Osteocyte (in vitro differentiated cells): ENCODE results near the gene MRPS15. TPM values are rescaled to one million over a fixed set of nuclear protein-coding genes. Genes with fewer than 3 reads are reported as not detected.

Experiments
- DNase-seq: peaks from one replicate; pipeline ENCODE4 v3.0.0; 2021; ENCODE audit warnings: mixed read lengths; ENCODE audit not compliant: unreplicated experiment; ENCODE audit errors: extremely low spot score
- H3K27ac Mint-ChIP-seq: one replicate; pipeline ENCODE4 v1.8.0; 2021; ENCODE audit warnings: mild to moderate bottlenecking, mixed read lengths; ENCODE audit not compliant: unreplicated experiment
- H3K27me3 Mint-ChIP-seq: one replicate; pipeline ENCODE4 v1.8.0; 2021; ENCODE audit warnings: mixed read lengths; ENCODE audit not compliant: unreplicated experiment
- H3K36me3 Mint-ChIP-seq: one replicate; pipeline ENCODE4 v1.8.0; 2021; ENCODE audit warnings: mixed read lengths; ENCODE audit not compliant: unreplicated experiment
- H3K4me1 Mint-ChIP-seq: one replicate; pipeline ENCODE4 v1.8.0; 2021; ENCODE audit warnings: mixed read lengths; ENCODE audit not compliant: unreplicated experiment
- H3K4me3 Mint-ChIP-seq: one replicate; pipeline ENCODE4 v1.8.0; 2021; ENCODE audit warnings: mild to moderate bottlenecking, moderate library complexity, mixed read lengths; ENCODE audit not compliant: unreplicated experiment
- H3K9me3 Mint-ChIP-seq: one replicate; pipeline ENCODE4 v1.8.0; 2021; ENCODE audit warnings: mixed read lengths; ENCODE audit not compliant: unreplicated experiment
- CTCF ChIP-seq: fragments of 200-600 bp; sonication (generic); IDR thresholded peaks from 2 replicates; pipeline ENCODE4 v1.5.0; 2021; ENCODE audit warnings: antibody characterized with exemption, mild to moderate bottlenecking, moderate library complexity
- total RNA-seq: library from RNA; stranded (reverse); gene quantifications from 2 replicates; pipeline ENCODE4 v1.2.1, GENCODE V29; 2021

Gene MRPS15
- total RNA-seq, 1 donor from 2014 or later = 64.4 TPM

GRCh38 chr1:36448530-36449056, 15.6 kb downstream of the MRPS15 start:
- H3K4me3 Mint-ChIP-seq = peak overlapping the region; percentile 84
- peak overlapping the region; percentile 95 for H3K27ac Mint-ChIP-seq
- no peak for DNase-seq
- no peaks in the 10 kb centered on the region for H3K27me3 Mint-ChIP-seq
- H3K4me1 Mint-ChIP-seq = peaks cover 21% of the 10 kb centered on the region
- no peaks in the 10 kb centered on the region for H3K9me3 Mint-ChIP-seq
- no peaks in the 10 kb centered on the region for H3K36me3 Mint-ChIP-seq
- TF ChIP-seq CTCF = no peak

- no peak for DNase-seq
- no peak for TF ChIP-seq CTCF
- Mint-ChIP-seq H3K4me1 (peaks cover 21% of the 10 kb centered on the region), H3K27ac (no peak overlapping the region), H3K27me3 (no peaks in the 10 kb centered on the region), H3K9me3 (no peaks in the 10 kb centered on the region), H3K36me3 (no peaks in the 10 kb centered on the region), H3K4me3 (no peak overlapping the region)
These were observed 16.7 kb downstream of the MRPS15 start for GRCh38 chr1:36447450-36447849.

GRCh38 chr1:36446746-36447145, 17.4 kb downstream of the MRPS15 start:
- H3K27me3 Mint-ChIP-seq = no peaks in the 10 kb centered on the region
- no peak for TF ChIP-seq CTCF
- peaks cover 21% of the 10 kb centered on the region for H3K4me1 Mint-ChIP-seq
- no peaks in the 10 kb centered on the region for H3K9me3 Mint-ChIP-seq
- DNase-seq = no peak
- no peak overlapping the region for H3K27ac Mint-ChIP-seq
- no peak overlapping the region for H3K4me3 Mint-ChIP-seq
- no peaks in the 10 kb centered on the region for H3K36me3 Mint-ChIP-seq

- peak; percentile 43 for TF ChIP-seq CTCF
- no peaks in the 10 kb centered on the region for H3K9me3 Mint-ChIP-seq
- DNase-seq = no peak
- no peaks in the 10 kb centered on the region for H3K27me3 Mint-ChIP-seq
- no peak overlapping the region for H3K27ac Mint-ChIP-seq
- no peak overlapping the region for H3K4me3 Mint-ChIP-seq
- no peaks in the 10 kb centered on the region for H3K36me3 Mint-ChIP-seq
- peaks cover 16% of the 10 kb centered on the region for H3K4me1 Mint-ChIP-seq
These were observed 17.9 kb downstream of the MRPS15 start for GRCh38 chr1:36446271-36446670.

DNA sequence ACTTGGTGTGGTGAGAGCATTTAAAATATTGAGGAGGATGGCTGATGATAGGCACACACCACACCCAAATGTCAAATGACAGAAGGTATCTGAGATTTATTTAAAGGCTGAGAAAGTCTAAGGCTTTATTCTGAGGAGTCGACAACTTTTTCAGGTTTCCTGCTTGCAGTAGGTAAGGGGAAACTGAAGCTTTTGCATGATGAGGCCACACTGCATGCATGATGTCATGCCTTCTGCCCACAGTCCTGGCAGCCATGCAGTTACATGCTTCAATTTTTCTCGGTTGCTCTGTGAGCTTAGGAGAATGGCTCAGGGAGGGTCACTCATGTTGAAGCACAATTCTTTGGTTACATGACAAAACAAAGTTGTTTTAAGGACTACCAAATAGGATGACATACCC, 20.9 kb downstream of the MRPS15 start:
- DNase-seq = no peak
- no peak for TF ChIP-seq CTCF
- Mint-ChIP-seq H3K36me3 (no peaks in the 10 kb centered on the region), H3K27ac (no peak overlapping the region), H3K4me1 (no peaks in the 10 kb centered on the region), H3K27me3 (no peaks in the 10 kb centered on the region), H3K9me3 (no peaks in the 10 kb centered on the region), H3K4me3 (no peak overlapping the region)
